ENCODE results near the gene MEIS2. TPM values are rescaled to one million over a fixed set of nuclear protein-coding genes. Genes with fewer than 3 reads are reported as not detected.

Gene MEIS2
- polyA plus RNA-seq, 2 of the 4 experiments (the other 2 are of a cell fraction): 7.3 to 11.1 TPM

- TF ChIP-seq PHF8 (IDR thresholded peaks at IDR 0.05; ENCODE audit: borderline replicate concordance, low read depth) (no peak), NFE2L2 (conservative IDR thresholded peaks at IDR 0.05; ENCODE audit: low read length) (no peak), FOSB (CRISPR knock-in tag; IDR thresholded peaks at IDR 0.05) (no peak)
- TF ChIP-seq, protein P1, sequence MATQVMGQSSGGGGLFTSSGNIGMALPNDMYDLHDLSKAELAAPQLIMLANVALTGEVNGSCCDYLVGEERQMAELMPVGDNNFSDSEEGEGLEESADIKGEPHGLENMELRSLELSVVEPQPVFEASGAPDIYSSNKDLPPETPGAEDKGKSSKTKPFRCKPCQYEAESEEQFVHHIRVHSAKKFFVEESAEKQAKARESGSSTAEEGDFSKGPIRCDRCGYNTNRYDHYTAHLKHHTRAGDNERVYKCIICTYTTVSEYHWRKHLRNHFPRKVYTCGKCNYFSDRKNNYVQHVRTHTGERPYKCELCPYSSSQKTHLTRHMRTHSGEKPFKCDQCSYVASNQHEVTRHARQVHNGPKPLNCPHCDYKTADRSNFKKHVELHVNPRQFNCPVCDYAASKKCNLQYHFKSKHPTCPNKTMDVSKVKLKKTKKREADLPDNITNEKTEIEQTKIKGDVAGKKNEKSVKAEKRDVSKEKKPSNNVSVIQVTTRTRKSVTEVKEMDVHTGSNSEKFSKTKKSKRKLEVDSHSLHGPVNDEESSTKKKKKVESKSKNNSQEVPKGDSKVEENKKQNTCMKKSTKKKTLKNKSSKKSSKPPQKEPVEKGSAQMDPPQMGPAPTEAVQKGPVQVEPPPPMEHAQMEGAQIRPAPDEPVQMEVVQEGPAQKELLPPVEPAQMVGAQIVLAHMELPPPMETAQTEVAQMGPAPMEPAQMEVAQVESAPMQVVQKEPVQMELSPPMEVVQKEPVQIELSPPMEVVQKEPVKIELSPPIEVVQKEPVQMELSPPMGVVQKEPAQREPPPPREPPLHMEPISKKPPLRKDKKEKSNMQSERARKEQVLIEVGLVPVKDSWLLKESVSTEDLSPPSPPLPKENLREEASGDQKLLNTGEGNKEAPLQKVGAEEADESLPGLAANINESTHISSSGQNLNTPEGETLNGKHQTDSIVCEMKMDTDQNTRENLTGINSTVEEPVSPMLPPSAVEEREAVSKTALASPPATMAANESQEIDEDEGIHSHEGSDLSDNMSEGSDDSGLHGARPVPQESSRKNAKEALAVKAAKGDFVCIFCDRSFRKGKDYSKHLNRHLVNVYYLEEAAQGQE (IDR thresholded peaks at IDR 0.05): no peak
These were observed 162.2 kb downstream of the MEIS2 start (continued) for GRCh38 chr15:36938131-36938530.

DNA sequence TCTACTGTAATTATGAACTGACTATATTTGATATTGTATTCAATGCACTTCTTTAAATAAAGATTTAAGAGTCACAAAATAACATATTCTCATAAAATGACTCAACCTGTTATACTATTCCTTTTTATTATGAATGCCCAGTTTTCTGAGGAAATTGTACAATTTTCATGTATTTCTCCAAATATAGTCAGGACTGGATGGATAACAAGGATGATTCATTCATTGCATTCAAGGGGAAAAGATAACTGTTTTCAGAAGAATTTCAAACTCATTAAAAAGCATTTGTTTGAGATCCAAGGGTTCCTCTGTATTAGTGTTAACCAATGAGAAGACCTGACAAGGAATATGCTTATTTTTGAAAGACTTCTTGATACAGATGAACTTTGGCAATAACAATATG is 163.7 kb downstream of the MEIS2 start:
- TF ChIP-seq CEBPB (IDR thresholded peaks at IDR 0.05) (no peak), EP300 (IDR thresholded peaks at IDR 0.05) (no peak), NR3C1 (IDR thresholded peaks at IDR 0.05) (no peak), JUNB (IDR thresholded peaks at IDR 0.05) (no peak), ZC3H11A (IDR thresholded peaks at IDR 0.05) (no peak), CBX2 (IDR thresholded peaks at IDR 0.05; ENCODE audit: borderline replicate concordance, low read depth) (no peak), NFE2L2 (conservative IDR thresholded peaks at IDR 0.05; ENCODE audit: low read length) (no peak), KDM1A (IDR thresholded peaks at IDR 0.05; ENCODE audit: low read depth) (no peak)
- TF ChIP-seq, protein P1 (IDR thresholded peaks at IDR 0.05): no peak
- Histone ChIP-seq H3K4me1 (no peaks in the 10 kb centered on the region), H3K4me3 (no peak overlapping the region), H3K9me3 (no peaks in the 10 kb centered on the region), H3K4me2 (no peak overlapping the region), H3K27ac (no peak overlapping the region)
- no peak for DNase-seq (ENCODE audit: low read depth in 1 of 2, low spot score in 1 of 2)
- ChIA-PET CTCF (no interaction called here), POLR2A (no interaction called here)
- FAIRE-seq: no peak
- no peak for ATAC-seq

DNA sequence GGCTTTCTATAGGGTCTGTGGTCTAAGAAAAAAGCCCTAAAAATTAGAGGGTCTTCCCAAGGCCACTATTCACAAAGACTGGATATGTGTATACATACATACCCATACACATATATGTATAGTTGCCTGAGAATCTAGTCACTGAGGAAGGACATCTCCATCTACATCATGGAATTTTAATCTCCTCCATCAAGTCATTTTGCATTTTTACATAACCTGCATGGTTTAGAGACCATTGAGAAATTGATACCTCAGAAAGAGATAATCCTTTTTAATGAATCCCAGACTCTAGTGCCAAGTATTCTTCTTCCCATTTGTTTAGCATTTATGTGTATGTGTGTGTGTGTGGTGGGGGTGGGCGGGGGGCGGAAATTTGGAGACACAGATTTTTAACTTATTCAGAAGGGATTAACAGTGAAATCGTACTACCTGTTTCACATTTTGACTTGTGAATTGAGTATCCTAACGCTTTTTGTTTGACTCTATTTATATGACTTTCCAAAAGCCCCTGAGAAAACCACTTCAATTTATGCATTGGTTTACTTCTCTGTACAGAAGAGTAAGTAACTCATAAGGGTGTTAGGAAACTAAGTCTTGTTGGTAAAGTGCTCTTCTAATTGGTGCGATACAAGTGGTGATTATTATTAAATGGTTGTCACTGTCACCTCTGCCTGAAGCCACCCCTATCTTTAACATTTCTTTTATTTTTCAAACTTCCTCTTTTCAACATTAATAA is 166.9 kb downstream of the MEIS2 start:
- no peak for FAIRE-seq
- CTCF ChIA-PET: interaction anchor here (1.4 kb wide), 1 partner anchor 18 kb away, joined by 4 read pairs; no protein-coding TSS in a partner anchor
- no peak for TF ChIP-seq CEBPB (IDR thresholded peaks at IDR 0.05)
- no peak for TF ChIP-seq FOSB (CRISPR knock-in tag; IDR thresholded peaks at IDR 0.05)
- no peak for TF ChIP-seq FOSL2 (IDR thresholded peaks at IDR 0.05)
- no peak for TF ChIP-seq FOSL2 (CRISPR knock-in tag; IDR thresholded peaks at IDR 0.05)
- TF ChIP-seq MYC (IDR thresholded peaks at IDR 0.05; ENCODE audit: borderline replicate concordance, low read length): no peak
- TF ChIP-seq, protein P2, sequence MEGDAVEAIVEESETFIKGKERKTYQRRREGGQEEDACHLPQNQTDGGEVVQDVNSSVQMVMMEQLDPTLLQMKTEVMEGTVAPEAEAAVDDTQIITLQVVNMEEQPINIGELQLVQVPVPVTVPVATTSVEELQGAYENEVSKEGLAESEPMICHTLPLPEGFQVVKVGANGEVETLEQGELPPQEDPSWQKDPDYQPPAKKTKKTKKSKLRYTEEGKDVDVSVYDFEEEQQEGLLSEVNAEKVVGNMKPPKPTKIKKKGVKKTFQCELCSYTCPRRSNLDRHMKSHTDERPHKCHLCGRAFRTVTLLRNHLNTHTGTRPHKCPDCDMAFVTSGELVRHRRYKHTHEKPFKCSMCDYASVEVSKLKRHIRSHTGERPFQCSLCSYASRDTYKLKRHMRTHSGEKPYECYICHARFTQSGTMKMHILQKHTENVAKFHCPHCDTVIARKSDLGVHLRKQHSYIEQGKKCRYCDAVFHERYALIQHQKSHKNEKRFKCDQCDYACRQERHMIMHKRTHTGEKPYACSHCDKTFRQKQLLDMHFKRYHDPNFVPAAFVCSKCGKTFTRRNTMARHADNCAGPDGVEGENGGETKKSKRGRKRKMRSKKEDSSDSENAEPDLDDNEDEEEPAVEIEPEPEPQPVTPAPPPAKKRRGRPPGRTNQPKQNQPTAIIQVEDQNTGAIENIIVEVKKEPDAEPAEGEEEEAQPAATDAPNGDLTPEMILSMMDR (IDR thresholded peaks at IDR 0.05): no peak
- TF ChIP-seq, protein P3, sequence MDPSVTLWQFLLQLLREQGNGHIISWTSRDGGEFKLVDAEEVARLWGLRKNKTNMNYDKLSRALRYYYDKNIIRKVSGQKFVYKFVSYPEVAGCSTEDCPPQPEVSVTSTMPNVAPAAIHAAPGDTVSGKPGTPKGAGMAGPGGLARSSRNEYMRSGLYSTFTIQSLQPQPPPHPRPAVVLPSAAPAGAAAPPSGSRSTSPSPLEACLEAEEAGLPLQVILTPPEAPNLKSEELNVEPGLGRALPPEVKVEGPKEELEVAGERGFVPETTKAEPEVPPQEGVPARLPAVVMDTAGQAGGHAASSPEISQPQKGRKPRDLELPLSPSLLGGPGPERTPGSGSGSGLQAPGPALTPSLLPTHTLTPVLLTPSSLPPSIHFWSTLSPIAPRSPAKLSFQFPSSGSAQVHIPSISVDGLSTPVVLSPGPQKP (IDR thresholded peaks at IDR 0.05; ENCODE audit: low read depth, low read length): no peak
- TF ChIP-seq ZSCAN20 (CRISPR knock-in tag; IDR thresholded peaks at IDR 0.05): no peak
- no peak for TF ChIP-seq HDAC2 (IDR thresholded peaks at IDR 0.05)
- TF ChIP-seq EP300 (IDR thresholded peaks at IDR 0.05): no peak
- TF ChIP-seq CBX2 (IDR thresholded peaks at IDR 0.05; ENCODE audit: borderline replicate concordance, low read depth): no peak
- no peak for TF ChIP-seq BCL3 (IDR thresholded peaks at IDR 0.05)
- TF ChIP-seq HOXB13 (CRISPR knock-in tag; IDR thresholded peaks at IDR 0.05; ENCODE audit: low read depth): no peak
- TF ChIP-seq HOXB5 (CRISPR knock-in tag; IDR thresholded peaks at IDR 0.05): no peak
- no peak for TF ChIP-seq MAZ (IDR thresholded peaks at IDR 0.05; ENCODE audit: borderline replicate concordance, low read depth, low read length)
- no peak for TF ChIP-seq JUN (IDR thresholded peaks at IDR 0.05)
- no peak for TF ChIP-seq TFCP2L1 (CRISPR knock-in tag; IDR thresholded peaks at IDR 0.05)

More for the DNA sequence above, 166.9 kb downstream of the MEIS2 start:
- H3K9me3 ChIP-seq: no peaks in the 10 kb centered on the region
- 88% methylated on average over 5 of the region's 5 CpGs for WGBS (ENCODE audit: missing lambda C conversion rate)
- no peak overlapping the region for H3K27ac ChIP-seq
- no peaks in the 10 kb centered on the region for H3K4me1 ChIP-seq
- no peak overlapping the region for H3K4me2 ChIP-seq
- DNase-seq (ENCODE audit: low read depth in 1 of 2, low spot score in 1 of 2) (no peak), ATAC-seq (no peak)
- POLR2A ChIA-PET: no interaction called here
- H3K4me3 ChIP-seq: no peak overlapping the region
